ENCODE results near the gene TFAP2A. TPM values are rescaled to one million over a fixed set of nuclear protein-coding genes. Genes with fewer than 3 reads are reported as not detected.

The TFAP2A gene
- total and polyA plus RNA-seq, 7 donors, result 0.13 to 0.36 (median 0.27) TPM; not detected in 2

DNA sequence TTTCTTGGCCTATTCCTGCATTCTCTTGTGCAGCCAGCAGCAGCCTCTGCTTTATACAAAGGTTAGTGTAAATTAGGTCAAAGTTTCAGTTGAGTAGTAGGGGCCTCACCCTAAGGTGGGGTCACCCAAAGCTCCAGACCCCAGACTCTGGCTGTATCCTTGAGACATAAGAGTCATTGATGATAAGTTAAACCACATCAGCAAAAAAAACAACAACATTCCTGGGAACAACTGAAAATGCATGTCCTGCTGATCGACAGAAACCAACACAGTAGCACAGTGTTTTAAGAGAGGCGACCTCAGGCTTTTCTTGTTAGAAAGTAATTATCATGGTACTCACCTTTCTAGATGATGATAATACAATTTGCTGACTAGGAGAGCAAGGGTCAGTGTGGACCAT is 52.6 kb downstream of the TFAP2A start:
- no peaks in the 10 kb centered on the region for H3K4me1 ChIP-seq
- intact Hi-C loops (cut with DNase I), result no loop called here
- H3K27me3 ChIP-seq, result no peaks in the 10 kb centered on the region
- no peaks in the 10 kb centered on the region for H3K9me3 ChIP-seq
- WGBS, 2 donors, result 64 to 78% methylated on average over 2 of the region's 2 CpGs
- no peak overlapping the region for H3K4me3 ChIP-seq
- no peak overlapping the region for H3K27ac ChIP-seq
- no peaks in the 10 kb centered on the region for H3K36me3 ChIP-seq
- DNase-seq, result no peak
- no peak for TF ChIP-seq POLR2AphosphoS5 (IDR thresholded peaks at IDR 0.05)
- TF ChIP-seq CTCF (IDR thresholded peaks at IDR 0.05), result no peak
- no peak for TF ChIP-seq EP300 (IDR thresholded peaks at IDR 0.05)
- no peak for TF ChIP-seq POLR2A (IDR thresholded peaks at IDR 0.05)

DNA sequence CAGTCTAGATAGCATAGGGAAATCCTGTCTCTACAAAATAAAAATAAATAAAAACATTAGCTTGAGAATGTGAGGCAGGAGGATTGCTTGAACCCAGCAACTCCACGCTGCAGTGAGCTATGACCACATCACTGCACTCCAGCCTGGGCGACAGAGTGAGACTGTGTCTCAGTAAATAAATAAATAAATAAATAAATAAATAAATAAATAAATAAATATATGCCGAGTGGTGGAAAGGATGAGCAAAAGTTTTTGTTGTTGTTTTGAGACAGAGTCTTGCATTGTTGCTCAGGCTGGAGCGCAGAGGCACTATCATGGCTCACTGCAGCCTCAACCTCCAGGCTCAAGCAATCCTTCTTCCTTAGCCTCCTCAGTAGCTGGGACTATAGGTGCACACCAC is 53.4 kb downstream of the TFAP2A start:
- 89 to 91% methylated on average over 4 of the region's 4 CpGs for WGBS, 2 donors
- Histone ChIP-seq H3K4me1 (no peaks in the 10 kb centered on the region), H3K27me3 (no peaks in the 10 kb centered on the region), H3K27ac (no peak overlapping the region), H3K36me3 (no peaks in the 10 kb centered on the region), H3K9me3 (no peaks in the 10 kb centered on the region), H3K4me3 (no peak overlapping the region)
- intact Hi-C loops (cut with DNase I), result no loop called here
- no peak for DNase-seq
- TF ChIP-seq POLR2AphosphoS5 (IDR thresholded peaks at IDR 0.05) (no peak), CTCF (IDR thresholded peaks at IDR 0.05) (no peak), POLR2A (IDR thresholded peaks at IDR 0.05) (no peak), EP300 (IDR thresholded peaks at IDR 0.05) (no peak)

DNA sequence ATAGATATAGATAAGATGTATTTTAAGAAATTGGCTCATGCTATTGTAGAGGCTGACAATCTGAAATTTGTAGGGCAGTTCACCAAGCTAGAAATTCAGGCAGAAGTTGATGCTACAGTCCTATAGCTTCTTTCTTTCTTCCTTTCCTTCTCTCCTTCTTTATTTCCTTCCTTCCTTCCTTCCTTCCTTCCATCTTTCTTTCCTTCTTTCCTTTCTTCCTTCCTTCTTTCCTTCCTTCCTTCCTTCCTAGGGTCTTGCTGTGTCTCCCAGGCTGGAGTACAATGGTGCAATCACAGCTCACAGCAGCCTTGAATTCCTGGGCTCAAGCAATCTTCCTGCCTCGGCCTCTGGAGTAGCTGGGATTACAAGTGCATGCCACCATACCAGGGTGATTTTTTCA is 55.3 kb downstream of the TFAP2A start:
- no peak for DNase-seq
- Histone ChIP-seq H3K4me1 (no peaks in the 10 kb centered on the region), H3K4me3 (no peak overlapping the region), H3K36me3 (no peaks in the 10 kb centered on the region), H3K9me3 (no peaks in the 10 kb centered on the region), H3K27ac (no peak overlapping the region), H3K27me3 (no peaks in the 10 kb centered on the region)
- intact Hi-C loops (cut with DNase I), result no loop called here
- no peak for TF ChIP-seq EP300 (IDR thresholded peaks at IDR 0.05)
- TF ChIP-seq POLR2AphosphoS5 (IDR thresholded peaks at IDR 0.05), result no peak
- no peak for TF ChIP-seq POLR2A (IDR thresholded peaks at IDR 0.05)
- TF ChIP-seq CTCF (IDR thresholded peaks at IDR 0.05), result no peak
- 67% methylated on average over 1 of the region's 1 CpG for WGBS, 2 donors

GRCh38 chr6:10355115-10355702 is 59.7 kb downstream of the TFAP2A start:
- WGBS, 2 donors, result 28 to 59% methylated on average over 6 of the region's 6 CpGs
- H3K9me3 ChIP-seq, result peaks cover 0 to 4% (median 0%) of the 10 kb centered on the region in 4 donors
- no peaks in the 10 kb centered on the region for H3K36me3 ChIP-seq
- no peak for DNase-seq
- no peak overlapping the region for H3K4me3 ChIP-seq
- no peaks in the 10 kb centered on the region for H3K4me1 ChIP-seq
- intact Hi-C loops (cut with DNase I), result no loop called here
- no peak overlapping the region for H3K27ac ChIP-seq
- no peaks in the 10 kb centered on the region for H3K27me3 ChIP-seq
- TF ChIP-seq POLR2AphosphoS5 (IDR thresholded peaks at IDR 0.05) (no peak), POLR2A (IDR thresholded peaks at IDR 0.05) (no peak), CTCF (IDR thresholded peaks at IDR 0.05) (no peak), EP300 (IDR thresholded peaks at IDR 0.05) (no peak)

- Histone ChIP-seq H3K4me1 (no peaks in the 10 kb centered on the region), H3K9me3 (peaks cover 0 to 4% (median 0%) of the 10 kb centered on the region in 4 donors), H3K36me3 (no peaks in the 10 kb centered on the region), H3K27me3 (no peaks in the 10 kb centered on the region), H3K4me3 (no peak overlapping the region), H3K27ac (no peak overlapping the region)
- TF ChIP-seq POLR2A (IDR thresholded peaks at IDR 0.05) (no peak), CTCF (IDR thresholded peaks at IDR 0.05) (no peak)
- 84 to 87% methylated on average over 12 of the region's 12 CpGs for WGBS, 2 donors
- DNase-seq, result no peak
- intact Hi-C loops (cut with DNase I), result no loop called here
Observed at GRCh38 chr6:10351791-10352190, 63.1 kb downstream of the TFAP2A start.
